DOHH2 (cell line): ENCODE measurements around the gene PGPEP1.

Experiments
- CTCF ChIP-seq: fragments of 200-600 bp; sonication (generic); IDR thresholded peaks from one replicate; pipeline ENCODE4 v1.5.1; 2014; ENCODE audit warnings: antibody characterized with exemption, mild to moderate bottlenecking, low read depth, low read length; ENCODE audit not compliant: poor library complexity, severe bottlenecking
- EZH2phosphoT487 ChIP-seq: fragments of 200-600 bp; sonication (generic); IDR thresholded peaks from 2 replicates; pipeline ENCODE4 v1.6.1; 2017; ENCODE audit warnings: borderline replicate concordance, mild to moderate bottlenecking, antibody characterized with exemption, low read length, moderate library complexity, mixed read lengths

- no peak for TF ChIP-seq CTCF
- no peak for TF ChIP-seq EZH2phosphoT487
These were observed 45.9 kb upstream of the PGPEP1 start for GRCh38 chr19:18294467-18294864.
